B cell (primary cell): ENCODE results near the gene KIF26B. TPM values are rescaled to one million over a fixed set of nuclear protein-coding genes. Genes with fewer than 3 reads are reported as not detected.

ENCODE experiments used
- ATAC-seq: fragments of 200-7000 bp; cut with Tn5 transposase; one replicate; pipeline ENCODE4 v1.10.0; 2021; ENCODE audit warnings: low read depth, mild to moderate bottlenecking, moderate number of reproducible peaks, moderate library complexity
- CTCF ChIA-PET: fragments of 350-600 bp; sonication (Branson Sonifier 250); formaldehyde crosslinking; loops from one replicate; lab custom pipeline; 2021; ENCODE audit warnings: antibody characterized with exemption, inconsistent platforms; lab: Charles Lee
- POLR2A ChIA-PET: fragments of 350-600 bp; sonication (Branson Sonifier 250); formaldehyde crosslinking; loops from one replicate; lab custom pipeline; 2021; ENCODE audit warnings: antibody characterized with exemption; lab: Charles Lee
- DNase-seq: peaks from one replicate; pipeline ENCODE4 v3.0.0; 2013
- H2AFZ ChIP-seq: 2 replicates; pipeline ENCODE4 v1.6.1; 2012; ENCODE audit warnings: mild to moderate bottlenecking, low read depth, low read length; ENCODE audit not compliant: insufficient read depth, poor library complexity, severe bottlenecking
- H3K27ac ChIP-seq, 2 donors: 1 replicate in 1 of 2; 2 replicates in 1 of 2; pipeline ENCODE4 v1.5.1; 2012 to 2013; ENCODE audit warnings: low read length in 2 of 2, mild to moderate bottlenecking in 2 of 2, moderate library complexity in 1 of 2
- H3K27me3 ChIP-seq, 4 experiments: fragments of 200-600 bp in 1 of 4; sonication (generic) in 1 of 4; replicated peaks in 1 of 4; 1 replicate in 2 of 4; 2 replicates in 2 of 4; pipeline versions ENCODE4 v1.6.1 to v1.7.0; 2013 to 2016; ENCODE audit warnings: low read length in 3 of 4, mild to moderate bottlenecking in 2 of 4, mixed read lengths in 1 of 4, moderate library complexity in 1 of 4; ENCODE audit not compliant: insufficient read depth in 4 of 4, control insufficient read depth in 3 of 4; ENCODE audit errors: control extremely low read depth in 1 of 4
- H3K36me3 ChIP-seq, 2 experiments: replicated peaks in 1 of 2; 1 replicate in 1 of 2; 2 replicates in 1 of 2; pipeline versions ENCODE4 v1.6.1 to v1.7.1; 2013; ENCODE audit warnings: low read length in 1 of 2; ENCODE audit not compliant: insufficient read depth in 2 of 2, control insufficient read depth in 1 of 2; ENCODE audit errors: control extremely low read depth in 1 of 2, extremely low read depth in 1 of 2
- H3K4me1 ChIP-seq, 2 donors: fragments of 200-600 bp in 1 of 2; sonication (generic) in 1 of 2; 1 replicate in 1 of 2; 2 replicates in 1 of 2; pipeline versions ENCODE4 v1.5.1 to v1.6.1; 2013 to 2017; ENCODE audit warnings: low read length in 2 of 2; ENCODE audit not compliant: control insufficient read depth in 2 of 2, insufficient read depth in 2 of 2
- H3K4me2 ChIP-seq: replicated peaks from 2 replicates; pipeline ENCODE3; 2012; ENCODE audit warnings: mild to moderate bottlenecking, low read depth, low read length; ENCODE audit not compliant: poor library complexity, severe bottlenecking
- H3K4me3 ChIP-seq, 5 experiments: fragments of 200-600 bp in 1 of 5; sonication (generic) in 1 of 5; 1 replicate in 3 of 5; 2 replicates in 2 of 5; pipeline versions ENCODE4 v1.5.1 to v1.7.0; 2011 to 2016; ENCODE audit warnings: low read length in 4 of 5, mild to moderate bottlenecking in 4 of 5, low read depth in 2 of 5, control low read depth in 1 of 5, moderate library complexity in 1 of 5; ENCODE audit not compliant: insufficient read depth in 1 of 5; ENCODE audit errors: control extremely low read depth in 1 of 5, extremely low read depth in 1 of 5
- H3K79me2 ChIP-seq: fragments of 200-600 bp; sonication (generic); one replicate; pipeline ENCODE4 v1.6.0; 2016; ENCODE audit warnings: low read length; ENCODE audit not compliant: control insufficient read depth, insufficient read depth
- H3K9ac ChIP-seq: fragments of 200-600 bp; sonication (generic); 2 replicates; pipeline ENCODE4 v1.6.1; 2017; ENCODE audit warnings: mild to moderate bottlenecking, low read length, moderate library complexity
- H3K9me3 ChIP-seq, 3 donors: one replicate each; pipeline versions ENCODE4 v1.6.1 to v1.7.1; 2013; ENCODE audit warnings: low read length in 2 of 3; ENCODE audit not compliant: control insufficient read depth in 2 of 3, insufficient read depth in 1 of 3; ENCODE audit errors: control extremely low read depth in 1 of 3
- H4K20me1 ChIP-seq: 2 replicates; pipeline ENCODE4 v1.6.0; 2012; ENCODE audit warnings: mild to moderate bottlenecking, low read length; ENCODE audit not compliant: insufficient read depth, control insufficient read depth, poor library complexity, severe bottlenecking
- H3K27ac Mint-ChIP-seq: one replicate; pipeline ENCODE4 v1.8.0; 2021; ENCODE audit warnings: mixed read lengths
- H3K27me3 Mint-ChIP-seq: one replicate; pipeline ENCODE4 v1.8.0; 2021; ENCODE audit warnings: mixed read lengths
- H3K4me1 Mint-ChIP-seq: one replicate; pipeline ENCODE4 v1.8.0; 2021; ENCODE audit warnings: mixed read lengths
- H3K4me3 Mint-ChIP-seq: one replicate; pipeline ENCODE4 v1.8.0; 2021; ENCODE audit warnings: mixed read lengths
- H3K9me3 Mint-ChIP-seq: one replicate; pipeline ENCODE4 v1.8.0; 2022; ENCODE audit warnings: mixed read lengths; ENCODE audit not compliant: insufficient read depth
- EZH2 ChIP-seq: IDR thresholded peaks from 2 replicates; pipeline ENCODE4 v1.6.1; 2012; ENCODE audit warnings: borderline replicate concordance, low read depth, mild to moderate bottlenecking, moderate library complexity, low read length; ENCODE audit not compliant: insufficient read depth, poor library complexity, severe bottlenecking
- WGBS: methylation state at CpG from one replicate; pipeline ENCODE4 v1.1.5; 2013; ENCODE audit warnings: missing lambda C conversion rate; ENCODE audit not compliant: insufficient coverage; 5-methylcytosine and 5-hydroxymethylcytosine counted together
- intact Hi-C: fragments of 100-400 bp; cut with micrococcal nuclease; formaldehyde crosslinking; loops from one replicate; pipeline ENCODE4 v1.10.0; 2022
- polyA plus RNA-seq: library from polyadenylated mRNA; depleted of rRNA; stranded (reverse); fragments of >200 nt; gene quantifications from 2 replicates; pipeline ENCODE4 v1.2.3, GENCODE V29; 2012
- total RNA-seq, 2 donors: library from RNA; stranded (reverse); fragments of 120-200 nt in 1 of 2; gene quantifications; 1 replicate in 1 of 2; 2 replicates in 1 of 2; pipeline versions ENCODE4 v1.2.3 to v1.2.4, GENCODE V29; 2013 to 2022
- TF ChIP-seq, protein P1 (sequence below): fragments of 200-600 bp; IDR thresholded peaks from one replicate; pipeline ENCODE4 v1.8.0; 2022; ENCODE audit warnings: antibody characterized with exemption, mild to moderate bottlenecking

KIF26B gene
- total and polyA plus RNA-seq, 2 donors (not counting 1 experiment from before 2014, with no cell fraction given) = 0.62 TPM; not detected in 1

DNA sequence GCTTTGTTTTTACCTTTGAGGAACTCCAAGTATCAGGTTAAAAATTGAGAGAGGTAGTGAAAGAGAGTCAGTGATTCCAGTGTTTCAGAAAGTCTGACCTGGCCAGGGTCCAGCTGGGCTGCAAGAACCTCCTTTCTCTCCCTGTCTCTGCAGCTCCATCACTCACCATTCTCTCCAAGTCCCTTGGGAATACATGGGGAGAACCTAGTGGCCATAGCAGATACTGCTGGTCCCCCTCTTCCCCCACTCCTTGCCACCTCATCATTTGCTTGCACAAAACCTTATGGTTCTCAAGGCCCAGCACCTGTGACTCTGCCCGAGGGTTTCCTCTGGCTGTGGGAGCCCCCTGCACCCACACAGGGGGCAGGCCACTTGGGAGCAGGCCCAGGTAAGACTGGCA, 279.5 kb downstream of the KIF26B start:
- Histone ChIP-seq H3K27ac (no peak overlapping the region), H3K4me3 (no peak overlapping the region), H2AFZ (no peak overlapping the region), H3K9ac (no peak overlapping the region), H3K27me3 (no peaks in the 10 kb centered on the region), H3K4me1 (no peaks in the 10 kb centered on the region), H3K9me3 (no peaks in the 10 kb centered on the region), H4K20me1 (no peaks in the 10 kb centered on the region), H3K79me2 (no peaks in the 10 kb centered on the region), H3K36me3 (no peaks in the 10 kb centered on the region), H3K4me2 (no peak overlapping the region)
- Mint-ChIP-seq H3K9me3 (no peaks in the 10 kb centered on the region), H3K27ac (no peak overlapping the region), H3K4me3 (no peak overlapping the region), H3K27me3 (peaks cover 20% of the 10 kb centered on the region), H3K4me1 (no peaks in the 10 kb centered on the region)
- intact Hi-C loops = no loop called here
- no peak for TF ChIP-seq EZH2
- TF ChIP-seq, protein P1, sequence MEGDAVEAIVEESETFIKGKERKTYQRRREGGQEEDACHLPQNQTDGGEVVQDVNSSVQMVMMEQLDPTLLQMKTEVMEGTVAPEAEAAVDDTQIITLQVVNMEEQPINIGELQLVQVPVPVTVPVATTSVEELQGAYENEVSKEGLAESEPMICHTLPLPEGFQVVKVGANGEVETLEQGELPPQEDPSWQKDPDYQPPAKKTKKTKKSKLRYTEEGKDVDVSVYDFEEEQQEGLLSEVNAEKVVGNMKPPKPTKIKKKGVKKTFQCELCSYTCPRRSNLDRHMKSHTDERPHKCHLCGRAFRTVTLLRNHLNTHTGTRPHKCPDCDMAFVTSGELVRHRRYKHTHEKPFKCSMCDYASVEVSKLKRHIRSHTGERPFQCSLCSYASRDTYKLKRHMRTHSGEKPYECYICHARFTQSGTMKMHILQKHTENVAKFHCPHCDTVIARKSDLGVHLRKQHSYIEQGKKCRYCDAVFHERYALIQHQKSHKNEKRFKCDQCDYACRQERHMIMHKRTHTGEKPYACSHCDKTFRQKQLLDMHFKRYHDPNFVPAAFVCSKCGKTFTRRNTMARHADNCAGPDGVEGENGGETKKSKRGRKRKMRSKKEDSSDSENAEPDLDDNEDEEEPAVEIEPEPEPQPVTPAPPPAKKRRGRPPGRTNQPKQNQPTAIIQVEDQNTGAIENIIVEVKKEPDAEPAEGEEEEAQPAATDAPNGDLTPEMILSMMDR = no peak
- ChIA-PET CTCF (no interaction called here), POLR2A (no interaction called here)
- no peak for ATAC-seq
- DNase-seq = no peak
- WGBS = 40% methylated on average over 1 of the region's 1 CpG

DNA sequence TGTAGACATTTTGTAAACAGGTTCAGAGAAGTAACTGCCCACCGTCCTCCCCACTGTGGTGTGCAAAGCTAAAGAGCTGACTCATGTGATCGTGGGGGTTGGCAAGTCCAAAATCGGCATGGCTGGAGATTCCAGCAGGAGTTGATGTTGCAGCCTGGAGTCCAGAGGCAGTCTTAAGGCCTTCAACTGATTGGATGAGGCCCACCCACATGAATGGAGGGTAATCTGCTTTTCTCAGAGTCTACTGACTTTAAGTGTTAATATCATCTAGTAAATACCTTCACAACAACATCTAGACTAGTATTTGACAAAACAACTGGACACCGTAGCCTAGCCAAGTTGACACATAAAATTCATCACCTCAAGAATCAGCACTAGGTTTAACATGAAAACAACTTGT, 281.6 kb downstream of the KIF26B start:
- Histone ChIP-seq H4K20me1 (no peaks in the 10 kb centered on the region), H3K79me2 (no peaks in the 10 kb centered on the region), H3K27ac (no peak overlapping the region), H3K4me1 (no peaks in the 10 kb centered on the region), H3K27me3 (peaks cover 0 to 5% (median 0%) of the 10 kb centered on the region in 4 experiments), H3K9me3 (no peaks in the 10 kb centered on the region), H3K36me3 (no peaks in the 10 kb centered on the region), H3K4me2 (no peak overlapping the region), H2AFZ (no peak overlapping the region), H3K9ac (no peak overlapping the region), H3K4me3 (no peak overlapping the region)
- no peak overlapping the region for H3K27ac Mint-ChIP-seq
- ATAC-seq (no peak), DNase-seq (no peak)
- WGBS = 88% methylated on average over 3 of the region's 4 CpGs
- H3K27me3 Mint-ChIP-seq = peaks cover 31% of the 10 kb centered on the region
- no peaks in the 10 kb centered on the region for H3K4me1 Mint-ChIP-seq
- TF ChIP-seq, protein P1 = no peak
- no peak for TF ChIP-seq EZH2
- intact Hi-C loops = no loop called here
- ChIA-PET POLR2A (no interaction called here), CTCF (no interaction called here)
- no peaks in the 10 kb centered on the region for H3K9me3 Mint-ChIP-seq
- H3K4me3 Mint-ChIP-seq = no peak overlapping the region
